ENCODE measurements around the gene ZNF862.

The ZNF862 gene

GRCh38 chr7:149845257-149845980 lies 7.2 kb downstream of the ZNF862 start:
- no peak for DNase-seq (ENCODE audit: low spot score)

GRCh38 chr7:149846021-149846420 lies 7.8 kb downstream of the ZNF862 start:
- DNase-seq (ENCODE audit: low spot score), result no peak

GRCh38 chr7:149846436-149847046 lies 8.4 kb downstream of the ZNF862 start:
- DNase-seq (ENCODE audit: low spot score), result no peak

- no peak for DNase-seq (ENCODE audit: low spot score)
Measured at GRCh38 chr7:149849174-149849573, 11.0 kb downstream of the ZNF862 start.

GRCh38 chr7:149850007-149850594 lies 11.9 kb downstream of the ZNF862 start:
- DNase-seq (ENCODE audit: low spot score), result no peak

- DNase-seq (ENCODE audit: low spot score), result no peak
Measured at GRCh38 chr7:149850716-149851115, 12.5 kb downstream of the ZNF862 start.

GRCh38 chr7:149851449-149851848 lies 13.3 kb downstream of the ZNF862 start:
- no peak for DNase-seq (ENCODE audit: low spot score)

GRCh38 chr7:149853157-149853556 lies 15.0 kb downstream of the ZNF862 start:
- no peak for DNase-seq (ENCODE audit: low spot score)

GRCh38 chr7:149854611-149855360 lies 16.6 kb downstream of the ZNF862 start:
- DNase-seq (ENCODE audit: low spot score), result peak; percentile 78

- peak; percentile 91 for DNase-seq (ENCODE audit: low spot score)
Measured at GRCh38 chr7:149855361-149856305, 17.5 kb downstream of the ZNF862 start.

GRCh38 chr7:149856583-149856982 lies 18.4 kb downstream of the ZNF862 start:
- no peak for DNase-seq (ENCODE audit: low spot score)

- no peak for DNase-seq (ENCODE audit: low spot score)
Measured at GRCh38 chr7:149859369-149859768, 21.2 kb downstream of the ZNF862 start.

- no peak for DNase-seq (ENCODE audit: low spot score)
Measured at GRCh38 chr7:149859876-149860275, 21.7 kb downstream of the ZNF862 start.

- no peak for DNase-seq (ENCODE audit: low spot score)
Measured at GRCh38 chr7:149860821-149861727, 22.9 kb downstream of the ZNF862 start.

- DNase-seq (ENCODE audit: low spot score), result no peak
Measured at GRCh38 chr7:149861728-149862045, 23.5 kb downstream of the ZNF862 start.

- no peak for DNase-seq (ENCODE audit: low spot score)
Measured at GRCh38 chr7:149862156-149862555, 24.0 kb downstream of the ZNF862 start.

GRCh38 chr7:149863500-149863899 lies 25.3 kb downstream of the ZNF862 start:
- DNase-seq (ENCODE audit: low spot score), result no peak

- DNase-seq (ENCODE audit: low spot score), result no peak
Measured at GRCh38 chr7:149864023-149864422, 25.8 kb downstream of the ZNF862 start.

GRCh38 chr7:149864751-149865150 lies 26.6 kb downstream of the ZNF862 start:
- no peak for DNase-seq (ENCODE audit: low spot score)

- no peak for DNase-seq (ENCODE audit: low spot score)
Measured at GRCh38 chr7:149865437-149865836, 27.3 kb downstream of the ZNF862 start.
